NT2/D1 (cell line): Measurements from ENCODE around the gene NAALADL2.

Source experiments
- SUZ12 ChIP-seq: IDR thresholded peaks from 2 replicates; pipeline ENCODE4 v1.6.1; 2011; ENCODE audit not compliant: insufficient read length, insufficient read depth; ENCODE audit errors: extremely low read depth
- YY1 ChIP-seq: IDR thresholded peaks from 2 replicates; pipeline ENCODE4 v1.6.1; 2011; ENCODE audit not compliant: insufficient read length, insufficient read depth
- ZNF274 ChIP-seq: IDR thresholded peaks from 2 replicates; pipeline ENCODE4 v1.6.1; 2011; ENCODE audit warnings: mild to moderate bottlenecking, low read depth, low read length

GRCh38 chr3:175746308-175746707 lies 887.2 kb downstream of the NAALADL2 start:
- TF ChIP-seq YY1 (no peak), SUZ12 (no peak), ZNF274 (no peak)
